DMS153 treated with DMSO at 0.1 percent for 48 hours (cell line): ENCODE results near the gene JAKMIP1.
"Not testable (repeated sequence)": the region's sequence is repeated elsewhere in the genome, so short reads cannot be mapped to it uniquely, and the experiment has no call there.

Experiments
- DNase-seq: peaks from one replicate; lab custom pipeline; 2025; ENCODE audit not compliant: unreplicated experiment; lab: John Stamatoyannopoulos, UW

JAKMIP1 gene

GRCh38 chr4:6021831-6022606, 178.3 kb downstream of the JAKMIP1 start:
- no peak for DNase-seq

DNA sequence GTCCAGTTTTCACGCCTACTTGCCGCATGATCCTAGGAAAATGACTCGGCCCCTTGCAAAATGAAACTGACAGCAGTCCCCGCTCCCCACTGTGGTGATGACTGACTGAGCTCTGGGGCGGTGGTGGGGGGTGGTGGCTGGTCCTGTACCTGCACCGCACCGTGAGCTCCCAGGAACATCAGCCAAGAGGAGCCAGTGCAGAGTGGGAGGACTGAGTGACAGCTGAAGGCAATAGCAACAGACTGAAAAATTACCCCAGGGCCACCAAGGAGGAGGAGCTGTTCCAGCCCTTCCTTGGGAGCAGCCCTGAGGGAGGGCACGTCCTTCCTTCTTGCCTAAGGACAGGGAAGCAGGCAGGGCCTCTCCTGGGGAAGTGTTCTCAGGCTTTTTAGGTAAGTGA, 179.7 kb downstream of the JAKMIP1 start:
- DNase-seq, result no peak

DNA sequence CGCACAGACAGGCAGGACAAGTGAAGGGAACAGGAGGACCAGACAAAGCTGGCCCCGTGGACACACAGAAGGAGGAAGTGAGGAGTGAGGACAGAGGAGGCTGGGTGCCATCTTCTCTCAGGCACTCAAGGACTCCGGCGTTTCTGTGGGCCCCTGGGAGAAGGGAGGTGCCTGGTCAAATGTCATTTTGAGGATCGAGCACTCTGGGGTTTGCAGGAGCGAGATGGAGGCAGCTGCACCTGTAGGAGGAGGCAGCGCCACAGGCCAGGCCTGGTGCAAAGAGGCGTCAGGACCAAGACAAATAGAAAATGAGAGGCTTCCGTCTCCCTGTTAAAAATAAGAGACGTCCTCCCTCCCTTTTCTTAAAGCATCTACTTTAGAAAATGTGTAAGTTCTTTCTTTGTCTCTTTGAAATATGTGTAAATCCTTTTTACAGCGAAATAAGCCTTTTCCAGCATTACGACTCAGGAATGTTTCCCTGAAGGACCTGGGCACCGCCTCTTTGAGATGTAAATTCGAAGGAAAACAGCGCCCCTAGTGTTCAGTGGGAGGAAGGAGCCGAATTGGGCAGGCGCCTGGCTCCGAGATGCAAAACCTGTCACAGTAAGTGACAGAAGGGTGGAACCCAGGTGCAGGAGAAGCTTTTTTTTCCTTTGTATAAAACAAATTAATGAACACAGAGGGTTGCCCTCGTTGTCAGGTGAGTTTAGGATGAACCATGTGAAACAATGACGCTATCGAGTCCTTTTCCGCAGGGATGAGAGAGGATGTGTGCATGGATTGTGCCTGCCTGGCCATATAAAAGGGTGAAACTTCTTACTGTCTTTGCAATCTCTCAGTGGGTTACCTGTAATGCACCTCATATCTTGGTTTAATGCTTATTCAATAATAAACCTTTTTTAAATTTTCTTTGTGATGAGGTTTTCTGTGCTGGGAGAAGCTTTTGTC, 180.8 kb downstream of the JAKMIP1 start:
- peak; percentile 3 for DNase-seq

- DNase-seq, result no peak
These were observed 182.0 kb downstream of the JAKMIP1 start, which contains the start of gene C4orf50 for GRCh38 chr4:6018331-6018730. Gene C4orf50 (minus strand): TSS chr4:6018431.

DNA sequence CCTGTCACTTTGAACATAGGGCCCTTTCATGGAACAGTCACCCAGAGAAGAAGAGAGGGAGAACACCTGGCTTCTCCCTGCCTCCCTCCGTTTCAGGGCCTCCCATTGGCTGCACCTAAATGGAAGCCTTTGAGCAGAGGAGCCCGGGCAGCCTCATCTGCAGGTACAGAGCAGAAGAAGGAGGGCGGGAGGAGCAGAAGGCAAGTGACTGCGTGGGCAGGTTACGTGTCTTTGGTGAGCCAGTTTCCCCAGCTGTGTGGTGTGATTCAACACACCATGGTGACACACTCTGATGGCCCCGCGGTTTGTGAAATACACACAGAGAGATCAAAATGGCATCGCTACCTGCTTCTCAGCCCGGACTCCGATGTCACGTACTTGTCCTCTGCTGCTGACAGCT, 182.5 kb downstream of the JAKMIP1 start:
- DNase-seq, result no peak

GRCh38 chr4:6017030-6017429, 183.3 kb downstream of the JAKMIP1 start:
- no peak for DNase-seq

GRCh38 chr4:6013564-6013963, 186.8 kb downstream of the JAKMIP1 start:
- no peak for DNase-seq

DNA sequence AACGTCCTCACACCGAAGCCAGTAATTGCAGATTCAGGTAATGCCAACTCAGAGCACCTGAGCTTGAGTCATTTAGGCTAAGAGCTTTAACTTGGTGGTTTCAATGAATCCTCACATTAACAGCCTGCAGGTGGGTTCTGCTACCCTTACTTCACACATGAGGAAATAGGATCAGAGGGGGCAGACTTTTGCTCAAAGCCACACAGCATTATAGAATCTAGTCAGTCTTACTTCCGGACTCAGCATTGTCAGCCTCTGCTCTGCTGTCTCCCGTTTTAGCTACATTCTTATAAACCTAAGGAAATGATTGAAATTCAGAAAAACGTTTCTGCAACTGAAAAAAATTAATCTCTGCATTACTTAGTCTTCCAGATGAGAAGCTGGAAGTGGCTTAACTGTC, 188.1 kb downstream of the JAKMIP1 start:
- DNase-seq, result no peak

DNA sequence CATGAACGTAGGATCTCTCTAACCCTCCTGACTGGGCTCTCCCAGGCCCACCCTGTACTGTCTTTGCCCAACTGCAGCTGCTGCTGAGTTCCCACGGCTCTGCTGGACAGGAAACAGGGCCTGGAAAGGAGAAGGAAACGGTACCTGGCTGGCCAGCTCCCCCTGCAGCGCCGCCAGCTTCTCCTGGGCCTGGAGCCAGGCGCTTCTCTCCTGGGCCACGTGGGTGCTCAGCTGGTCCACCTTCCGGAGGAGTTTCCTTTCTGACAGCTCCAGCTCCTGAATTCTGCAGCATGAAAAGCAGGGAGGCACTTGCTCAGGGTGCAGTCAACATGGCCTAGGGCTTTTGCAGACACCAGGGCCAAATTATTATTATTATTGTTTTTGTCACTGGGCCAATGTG, 188.7 kb downstream of the JAKMIP1 start:
- peak; percentile 8 for DNase-seq

DNA sequence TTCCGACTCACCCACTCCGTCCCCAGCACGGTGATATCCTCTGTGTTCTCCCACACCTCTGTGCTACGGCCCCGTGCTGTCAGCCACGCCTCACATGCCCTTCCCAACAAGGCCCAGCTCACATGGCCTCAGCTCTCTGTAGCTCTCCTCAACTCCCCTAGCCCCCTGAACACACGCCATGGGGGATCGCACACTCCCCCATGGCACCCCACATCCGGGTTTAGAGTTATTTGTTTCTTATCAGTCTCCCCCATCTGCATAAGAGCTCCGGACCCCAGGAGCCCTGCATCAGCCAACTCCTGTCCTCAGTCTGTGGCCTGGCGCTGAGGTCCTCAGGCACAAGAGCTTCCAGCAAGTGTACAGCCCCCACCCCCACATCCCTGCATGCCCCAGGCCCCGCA, 189.1 kb downstream of the JAKMIP1 start:
- DNase-seq, result no peak

DNA sequence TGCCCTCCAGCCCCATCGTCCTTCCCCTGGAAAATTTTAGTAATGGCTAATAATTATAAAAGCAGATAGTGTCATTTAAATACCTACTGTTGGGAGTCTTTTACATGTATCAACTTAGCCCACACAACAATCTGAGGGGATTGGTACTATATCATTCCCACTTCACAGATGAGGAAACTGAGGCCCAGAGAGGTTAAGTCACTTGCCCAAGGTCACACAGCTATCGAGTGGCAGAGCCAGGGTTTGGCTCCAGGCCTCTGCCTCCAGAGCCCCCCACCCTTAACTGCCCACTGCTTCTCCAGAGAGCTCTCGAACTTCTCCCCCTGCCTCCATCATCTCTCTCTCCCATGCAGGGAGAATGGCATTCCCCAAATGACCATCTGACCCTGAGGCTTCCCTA, 189.6 kb downstream of the JAKMIP1 start:
- DNase-seq, result no peak

DNA sequence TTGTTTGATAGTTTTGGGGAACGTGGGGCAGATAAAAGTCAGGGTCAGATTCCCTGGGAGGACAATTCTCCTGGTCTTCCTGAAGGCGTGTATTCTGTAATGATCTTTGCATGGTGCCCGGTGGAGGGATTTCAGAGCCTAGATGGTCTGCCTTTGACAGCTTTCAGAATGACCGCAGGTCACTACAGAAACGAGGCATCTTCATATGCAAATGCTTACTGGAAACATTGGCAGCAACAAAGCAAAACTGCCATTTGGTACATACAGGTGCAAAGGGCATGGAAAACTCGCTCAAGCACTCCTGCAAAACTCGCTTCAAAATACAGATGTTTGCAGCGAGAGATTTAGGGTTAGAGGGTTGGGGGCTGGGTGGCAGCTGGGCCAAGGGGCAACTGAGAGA, 190.9 kb downstream of the JAKMIP1 start:
- DNase-seq, result no peak

DNA sequence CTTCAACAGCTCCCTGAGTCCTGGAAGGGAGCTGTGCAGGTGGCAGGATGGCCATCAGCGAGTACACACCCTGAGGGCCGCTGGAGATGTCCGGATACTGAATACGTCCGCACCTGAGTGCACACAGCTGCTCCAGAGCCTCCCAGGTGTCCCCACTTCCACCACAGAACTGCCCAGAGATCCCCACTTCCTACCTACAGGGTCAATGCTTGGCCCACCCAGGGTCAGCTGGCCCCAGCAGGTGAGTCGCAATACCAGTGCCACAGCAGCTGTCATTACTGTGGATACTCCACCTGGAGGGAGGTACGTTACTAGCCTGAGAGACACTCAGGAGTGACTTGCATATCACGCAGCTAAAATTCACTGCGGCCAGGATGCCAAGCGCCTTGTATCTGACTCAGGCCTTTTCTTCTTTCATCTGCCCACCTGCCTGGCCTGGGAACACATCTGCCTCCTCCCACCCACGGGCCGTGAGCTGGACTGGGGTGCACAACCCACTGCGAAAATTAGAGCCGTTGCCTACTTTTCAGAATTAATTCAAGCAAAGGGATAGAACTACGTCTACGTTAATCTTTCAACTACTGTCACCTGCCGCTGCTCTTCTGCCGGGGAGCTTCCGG, 191.5 kb downstream of the JAKMIP1 start:
- DNase-seq, result no peak

DNA sequence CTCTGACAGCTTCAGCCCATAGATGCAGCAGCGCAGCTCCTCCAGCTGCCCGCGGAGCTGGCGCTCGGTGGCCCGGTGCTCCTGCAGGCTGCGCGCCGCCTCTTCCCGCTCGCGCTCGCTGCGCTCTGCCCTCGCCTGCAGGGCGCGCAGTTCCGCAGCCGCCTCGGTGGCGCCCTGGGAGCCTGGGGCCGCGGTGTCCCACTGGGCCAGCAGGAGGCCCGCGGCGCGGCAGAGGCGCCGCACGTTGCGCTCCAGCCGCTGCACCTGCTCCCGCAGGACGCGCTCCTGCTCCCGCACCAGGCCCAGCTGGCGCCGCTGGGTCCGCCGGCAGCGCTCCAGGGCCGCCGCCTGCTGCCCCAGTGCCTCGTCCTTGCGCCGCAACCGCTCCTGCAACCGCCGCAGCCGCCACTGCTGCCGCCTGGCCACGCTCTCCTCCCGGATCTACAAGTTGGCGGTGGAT, 192.2 kb downstream of the JAKMIP1 start:
- DNase-seq, result no peak

GRCh38 chr4:6005175-6005574, 195.2 kb downstream of the JAKMIP1 start:
- no peak for DNase-seq

GRCh38 chr4:6003485-6003884, 196.9 kb downstream of the JAKMIP1 start:
- not testable (repeated sequence) for DNase-seq

DNA sequence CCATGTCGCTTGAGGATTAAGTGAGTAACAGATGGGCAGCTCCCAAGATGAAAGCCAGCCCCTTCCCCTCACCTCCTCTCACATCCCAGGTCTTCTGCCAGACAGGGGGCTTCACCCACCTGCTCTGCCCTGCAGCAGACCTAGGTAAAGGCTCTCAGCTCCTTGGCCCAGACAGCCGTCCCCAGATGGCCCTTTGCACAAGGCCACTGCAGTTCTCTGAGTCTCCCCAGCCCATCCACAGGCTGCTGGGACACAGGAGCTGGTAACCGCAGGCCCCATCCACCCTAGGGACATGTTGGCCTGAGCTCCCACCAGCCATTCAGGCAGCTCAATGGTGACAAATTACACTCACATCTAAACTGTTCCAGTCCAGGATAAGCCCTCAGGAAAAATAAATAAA, 197.4 kb downstream of the JAKMIP1 start:
- DNase-seq, result no peak

DNA sequence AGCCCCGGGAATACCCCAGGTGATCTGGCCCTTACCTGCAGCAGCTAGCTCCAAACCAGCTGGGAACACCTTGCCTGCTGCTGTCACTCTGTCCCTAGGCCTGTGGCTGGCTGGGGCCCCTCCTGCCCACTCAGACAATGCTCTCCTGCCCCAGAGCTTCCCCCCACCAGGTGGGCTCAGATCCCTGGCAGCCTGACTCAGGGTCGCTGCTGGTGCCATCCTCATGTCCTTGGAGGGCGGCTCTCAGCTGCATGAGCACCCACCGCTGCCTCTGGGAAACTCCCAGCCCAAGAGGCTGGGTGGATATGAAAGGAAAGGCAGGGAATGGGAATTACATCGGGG, 197.9 kb downstream of the JAKMIP1 start:
- DNase-seq, result no peak

DNA sequence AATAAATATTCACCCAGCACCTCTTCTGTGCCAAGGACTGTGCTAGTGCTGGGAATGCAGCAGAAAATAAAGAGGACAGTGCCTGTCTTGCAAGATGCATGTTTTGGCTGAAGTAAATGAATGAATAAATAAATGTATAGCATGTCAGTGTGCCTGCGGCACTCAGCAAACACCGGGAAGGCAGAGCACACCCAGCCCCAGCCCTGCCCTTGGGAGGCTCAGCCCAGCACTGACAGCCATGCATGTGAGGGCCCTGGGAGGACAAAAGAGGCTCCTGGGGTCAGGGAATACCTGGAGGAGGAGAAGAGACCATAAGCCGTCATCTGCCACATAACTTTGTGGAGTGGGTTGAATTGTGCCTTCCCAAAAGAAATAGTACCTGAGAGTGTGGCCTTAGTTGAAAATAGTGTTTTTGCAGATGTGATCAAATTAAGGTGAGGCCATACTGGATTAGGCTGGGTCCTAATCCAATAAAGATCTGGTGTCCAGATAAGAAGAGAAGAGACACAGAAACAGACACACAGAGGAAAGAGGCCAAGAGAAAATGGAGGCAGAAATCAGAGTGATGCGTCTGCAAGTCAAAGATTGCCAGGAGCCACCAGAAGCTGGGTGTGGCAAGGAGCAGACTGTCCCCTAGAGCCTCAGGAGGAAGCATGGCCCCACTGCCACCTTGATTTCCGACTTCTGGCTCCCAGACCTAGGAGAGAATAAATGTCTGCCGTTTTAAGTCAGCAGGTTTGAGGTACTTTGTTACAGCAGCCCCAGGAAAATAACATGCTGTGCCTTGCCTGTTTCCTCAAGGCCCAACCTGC, 198.5 kb downstream of the JAKMIP1 start:
- no peak for DNase-seq

- DNase-seq, result no peak
These were observed 200.5 kb downstream of the JAKMIP1 start for GRCh38 chr4:5999830-6000365.

- DNase-seq, result no peak
These were observed 201.0 kb downstream of the JAKMIP1 start for GRCh38 chr4:5999356-5999755.
